ENCODE results near the gene METTL21A. TPM values are rescaled to one million over a fixed set of nuclear protein-coding genes. Genes with fewer than 3 reads are reported as not detected.

The METTL21A gene
- total RNA-seq, 1 donor from 2014 or later: 18.1 TPM

- intact Hi-C loops (cut with micrococcal nuclease): no loop called here
These were observed 59.3 kb downstream of the METTL21A start for GRCh38 chr2:207565736-207566500.

Other genes with a start within 250 kb of the METTL21A start
- 106 and 109 TPM in 2 replicates for gene CREB1, start 95.4 kb downstream of the METTL21A start, total RNA-seq
- 8.0 and 8.9 TPM in 2 replicates for gene CCNYL1, start 86.2 kb upstream of the METTL21A start, total RNA-seq
- 0.05 and 0.10 TPM in 2 replicates for gene FZD5, start 144.5 kb upstream of the METTL21A start, total RNA-seq